Heart left ventricle (tissue), 16 donors: ENCODE data around the gene ALPI. TPM values are rescaled to one million over a fixed set of nuclear protein-coding genes. Genes with fewer than 3 reads are reported as not detected.
"Not testable (repeated sequence)": the region's sequence is repeated elsewhere in the genome, so short reads cannot be mapped to it uniquely, and the experiment has no call there.

Source experiments
- ATAC-seq, 4 donors: fragments of 200-7000 bp; cut with Tn5 transposase; one replicate each; pipeline ENCODE4 v1.9.1; 2020 to 2022; ENCODE audit warnings: moderate library complexity in 4 of 4, mild to moderate bottlenecking in 3 of 4, moderate number of reproducible peaks in 1 of 4
- DNase-seq, 5 donors: peaks; one replicate each; pipeline ENCODE4 v3.0.0-alpha.2; 2020
- H3K27ac ChIP-seq, 12 donors: fragments of 200-600 bp; sonication (generic) in 4 of 12; one replicate each; pipeline versions ENCODE4 v1.5.0 to v1.8.0; 2016 to 2022; ENCODE audit warnings: mild to moderate bottlenecking in 2 of 12
- H3K27me3 ChIP-seq, 9 donors: fragments of 200-600 bp; sonication (generic) in 2 of 9; one replicate each; pipeline versions ENCODE4 v1.5.1 to v1.8.0; 2016 to 2022; ENCODE audit warnings: mild to moderate bottlenecking in 3 of 9
- H3K36me3 ChIP-seq, 9 donors: fragments of 200-600 bp; sonication (generic) in 2 of 9; one replicate each; pipeline versions ENCODE4 v1.5.0 to v1.8.0; 2018 to 2022; ENCODE audit warnings: mild to moderate bottlenecking in 2 of 9
- H3K4me1 ChIP-seq, 12 donors: fragments of 200-600 bp; sonication (generic) in 4 of 12; one replicate each; pipeline versions ENCODE4 v1.5.0 to v1.8.0; 2016 to 2022; ENCODE audit warnings: mild to moderate bottlenecking in 3 of 12
- H3K4me3 ChIP-seq, 12 donors: fragments of 200-600 bp; sonication (generic) in 4 of 12; one replicate each; pipeline versions ENCODE4 v1.5.0 to v1.8.0; 2017 to 2022; ENCODE audit warnings: mild to moderate bottlenecking in 9 of 12, moderate library complexity in 4 of 12
- H3K9me3 ChIP-seq, 12 donors: fragments of 200-600 bp; sonication (generic) in 4 of 12; one replicate each; pipeline versions ENCODE4 v1.5.0 to v1.8.0; 2016 to 2022; ENCODE audit warnings: mild to moderate bottlenecking in 1 of 12
- CTCF ChIP-seq, 12 donors: fragments of 200-600 bp; sonication (generic) in 4 of 12; IDR thresholded peaks; one replicate each; pipeline versions ENCODE4 v1.5.0 to v1.8.0; 2018 to 2022; ENCODE audit warnings: antibody characterized with exemption in 12 of 12, mild to moderate bottlenecking in 5 of 12
- POLR2A ChIP-seq, 2 donors: fragments of 450-650 bp; IDR thresholded peaks; one replicate each; pipeline ENCODE4 v1.6.1; 2017; ENCODE audit warnings: antibody characterized with exemption in 2 of 2, mild to moderate bottlenecking in 2 of 2, moderate library complexity in 2 of 2
- WGBS, 4 donors: extraction: QIAGEN DNeasy Blood & Tissue Kit in 2 of 4; methylation state at CpG; one replicate each; pipeline versions ENCODE4 v1.1.5 to v1.1.7; 2013 to 2018; 5-methylcytosine and 5-hydroxymethylcytosine counted together
- intact Hi-C, 10 donors: fragments of 100-400 bp; cut with DNase I; formaldehyde crosslinking; loops; one replicate each; pipeline versions ENCODE4 v1.11.1 to v1.14.2; 2022
- polyA plus RNA-seq, 2 donors: library from polyadenylated mRNA; stranded (reverse); fragments of 200-250 nt; gene quantifications; one replicate each; pipeline ENCODE4 v1.2.3, GENCODE V29; 2013
- total RNA-seq, 9 donors: library from RNA; depleted of rRNA in 2 of 9; stranded (reverse); fragments of >200 nt in 2 of 9; fragmentation: NEBNext Ultra II Directional in 3 of 9; extraction: Animal tissue kit (Norgen Biotek cat#: 25700) in 3 of 9; gene quantifications; one replicate each; pipeline versions ENCODE4 v1.1.0 to v1.2.4, GENCODE V29; 2016 to 2023
- donor health status: ischemic (EF 13 %, LVEDD 7.1; RV severe dilation, severe dysfunction).
- donor health status: healthy with polysubstance abuse.
- donor health status: DM: no; HTN: yes; CAD: no.
- donor health status: DM: no; HTN: no; CAD: no.
- donor health status: ischemic (EF 25% LVEDD 6.9; RV normal size, moderate dysfunction).
- donor health status: ischemic (EF 25% LVEDD 5.7; RV mildly dilated, moderate dysfunction).
- donor health status: healthy.
- donor health status: DM: yes; HTN: yes; CAD: no.
- donor health status: ischemic (EF 35%, LVEDD 5.7; RV mildly dilated, moderate dysfunction).
- donor health status: nonischemic (EF 11% LVEDD 7.7; RV severe dilation, severe dysfunction).
- donor health status: DM: yes; HTN: yes; CAD: no.
- donor health status: PGD.
- donor health status: ischemic (EF 29% LVEDD 5.4; RV normal size, mild dysfunction).
- donor health status: nonischemic (EF 23%, LVEDD 6.1; RV moderate dilation, normal function).

The ALPI gene
- total and polyA plus RNA-seq, 11 donors, result not detected

- DNase-seq (no peak), ATAC-seq (no peak)
- 81 to 87% (median 81%) methylated on average over 15 to 18 of the region's 18 CpGs for WGBS, 4 donors
- no peak overlapping the region for H3K27ac ChIP-seq
- TF ChIP-seq CTCF (IDR thresholded peaks at IDR 0.05), result no peak
- TF ChIP-seq POLR2A (IDR thresholded peaks at IDR 0.05), result no peak
- H3K4me1 ChIP-seq, result no peaks in the 10 kb centered on the region
- H3K4me3 ChIP-seq, result no peak overlapping the region
- no peaks in the 10 kb centered on the region for H3K36me3 ChIP-seq
- no peaks in the 10 kb centered on the region for H3K27me3 ChIP-seq
- H3K9me3 ChIP-seq, result no peaks in the 10 kb centered on the region
- intact Hi-C loops, result loop anchor here in 6 of 10 donors (2.0 to 10.0 kb wide), 4 partner anchors 70 to 113 kb away; partner anchors contain the start of gene PRSS56 (in 2 of the 6)
Observed at GRCh38 chr2:232447638-232448303, 8.2 kb upstream of the ALPI start.

GRCh38 chr2:232448304-232448690 lies 7.7 kb upstream of the ALPI start:
- H3K4me1 ChIP-seq, result no peaks in the 10 kb centered on the region
- H3K9me3 ChIP-seq, result no peaks in the 10 kb centered on the region
- intact Hi-C loops, result loop anchor here in 2 of 10 donors (5.0 to 10.0 kb wide), 2 partner anchors 69 to 113 kb away; no protein-coding TSS in a partner anchor
- no peak overlapping the region for H3K27ac ChIP-seq
- H3K36me3 ChIP-seq, result no peaks in the 10 kb centered on the region
- WGBS, 4 donors, result 73 to 77% (median 76%) methylated on average over 9 to 10 of the region's 10 CpGs
- TF ChIP-seq CTCF (IDR thresholded peaks at IDR 0.05), result no peak
- TF ChIP-seq POLR2A (IDR thresholded peaks at IDR 0.05), result no peak
- no peak overlapping the region for H3K4me3 ChIP-seq
- H3K27me3 ChIP-seq, result no peaks in the 10 kb centered on the region
- DNase-seq, result no peak
- no peak for ATAC-seq

GRCh38 chr2:232449964-232450363 lies 6.0 kb upstream of the ALPI start:
- no peak for ATAC-seq
- TF ChIP-seq CTCF (IDR thresholded peaks at IDR 0.05) (no peak), POLR2A (IDR thresholded peaks at IDR 0.05) (no peak)
- Histone ChIP-seq H3K4me3 (no peak overlapping the region), H3K9me3 (no peaks in the 10 kb centered on the region), H3K4me1 (no peaks in the 10 kb centered on the region), H3K36me3 (no peaks in the 10 kb centered on the region), H3K27me3 (no peaks in the 10 kb centered on the region), H3K27ac (no peak overlapping the region)
- WGBS, 4 donors, result 47 to 79% (median 63%) methylated on average over 11 to 12 of the region's 12 CpGs
- intact Hi-C loops, result loop anchor here in 4 of 10 donors (5.0 to 10.0 kb wide), 3 partner anchors 67 to 115 kb away; partner anchors contain the start of gene PRSS56 (in 2 of the 4)
- DNase-seq, result no peak

GRCh38 chr2:232451645-232452044 lies 4.3 kb upstream of the ALPI start:
- intact Hi-C loops, result loop anchor here in 2 of 10 donors (5.0 kb wide), 1 partner anchor 71 kb away; the partner anchor contains the start of gene PRSS56 (in 2 of the 2)
- not testable (repeated sequence) for ATAC-seq, DNase-seq, H3K9me3 ChIP-seq, H3K4me3 ChIP-seq, H3K27me3 ChIP-seq, H3K27ac ChIP-seq, H3K4me1 ChIP-seq, H3K36me3 ChIP-seq
- WGBS, 4 donors, result 78 to 92% (median 87%) methylated on average over 3 of the region's 3 CpGs
